Endodermal cell (in vitro differentiated cells): Measurements from ENCODE around the gene CTNND2. TPM values are rescaled to one million over a fixed set of nuclear protein-coding genes. Genes with fewer than 3 reads are reported as not detected.
"Not testable (repeated sequence)": the region's sequence is repeated elsewhere in the genome, so short reads cannot be mapped to it uniquely, and the experiment has no call there.

Experiments used
- DNase-seq: peaks from one replicate; pipeline ENCODE4 v3.0.0-alpha.2; 2017
- H3K27ac ChIP-seq: 2 replicates; pipeline ENCODE4 v1.5.1; 2013; ENCODE audit warnings: mild to moderate bottlenecking, low read depth, low read length, moderate library complexity
- H3K27me3 ChIP-seq: 2 replicates; pipeline ENCODE4 v1.6.1; 2013; ENCODE audit warnings: mild to moderate bottlenecking, low read length, moderate library complexity; ENCODE audit not compliant: insufficient read depth, control insufficient read depth, poor library complexity, severe bottlenecking
- H3K36me3 ChIP-seq: 2 replicates; pipeline ENCODE4 v1.7.0; 2013; ENCODE audit warnings: mild to moderate bottlenecking, low read length, moderate library complexity; ENCODE audit not compliant: control insufficient read depth, insufficient read depth
- H3K4me1 ChIP-seq: one replicate; pipeline ENCODE4 v1.7.0; 2013; ENCODE audit warnings: low read length; ENCODE audit not compliant: control insufficient read depth, insufficient read depth
- H3K4me3 ChIP-seq: 2 replicates; pipeline ENCODE4 v1.5.1; 2013; ENCODE audit warnings: mild to moderate bottlenecking, low read length, moderate library complexity
- H3K9ac ChIP-seq: 2 replicates; pipeline ENCODE4 v1.6.1; 2013; ENCODE audit warnings: mild to moderate bottlenecking, low read length, moderate library complexity; ENCODE audit not compliant: poor library complexity, severe bottlenecking; ENCODE audit errors: extremely low read depth
- H3K9me3 ChIP-seq: 2 replicates; pipeline ENCODE4 v1.6.1; 2013; ENCODE audit warnings: mild to moderate bottlenecking, low read length, moderate library complexity; ENCODE audit not compliant: control insufficient read depth
- H3K27ac Mint-ChIP-seq: 2 replicates; pipeline ENCODE4 v1.8.0; 2020; ENCODE audit warnings: mixed read lengths
- H3K27me3 Mint-ChIP-seq: 2 replicates; pipeline ENCODE4 v1.8.0; 2021; ENCODE audit warnings: mild to moderate bottlenecking, mixed read lengths; ENCODE audit not compliant: insufficient read depth
- H3K36me3 Mint-ChIP-seq: 2 replicates; pipeline ENCODE4 v1.8.0; 2020; ENCODE audit warnings: low read depth, mixed read lengths
- H3K4me1 Mint-ChIP-seq: 2 replicates; pipeline ENCODE4 v1.8.0; 2020; ENCODE audit warnings: mixed read lengths
- H3K4me3 Mint-ChIP-seq: 2 replicates; pipeline ENCODE4 v1.8.0; 2020; ENCODE audit warnings: mild to moderate bottlenecking, moderate library complexity, mixed read lengths
- H3K9me3 Mint-ChIP-seq: 2 replicates; pipeline ENCODE4 v1.8.0; 2020; ENCODE audit warnings: mild to moderate bottlenecking, mixed read lengths
- CTCF ChIP-seq: fragments of 200-600 bp; sonication (generic); conservative IDR thresholded peaks from 2 replicates; pipeline ENCODE4 v1.5.0; 2021; ENCODE audit warnings: antibody characterized with exemption, mild to moderate bottlenecking
- WGBS, 2 experiments: methylation state at CpG; one replicate each; pipeline versions ENCODE4 v1.1.5 to v1.1.7; 2013; ENCODE audit warnings: missing lambda C conversion rate in 2 of 2, mixed read lengths in 1 of 2; ENCODE audit not compliant: insufficient coverage in 1 of 2, insufficient read length in 1 of 2; 5-methylcytosine and 5-hydroxymethylcytosine counted together
- total RNA-seq, 2 donors: library from RNA; stranded (reverse); fragmentation: NEBNext Ultra II Directional in 1 of 2; extraction: Animal tissue kit (Norgen Biotek cat#: 25700) in 1 of 2; gene quantifications; 2 replicates in 1 of 2; 3 replicates in 1 of 2; pipeline ENCODE4 v1.2.1, GENCODE V29; 2021

CTNND2 gene
- total RNA-seq, 2 donors from 2014 or later: 6.5 to 10.3 TPM

GRCh38 chr5:11009576-11009975 is 894.7 kb downstream of the CTNND2 start:
- H3K36me3 Mint-ChIP-seq: no peaks in the 10 kb centered on the region
- DNase-seq: no peak
- Histone ChIP-seq H3K27me3 (no peaks in the 10 kb centered on the region), H3K4me1 (peaks cover 13% of the 10 kb centered on the region), H3K4me3 (no peak overlapping the region), H3K9me3 (no peaks in the 10 kb centered on the region), H3K27ac (no peak overlapping the region), H3K9ac (no peak overlapping the region), H3K36me3 (no peaks in the 10 kb centered on the region)
- 69 to 73% methylated on average over 3 of the region's 3 CpGs for WGBS, 2 experiments
- H3K4me1 Mint-ChIP-seq: peaks cover 22% of the 10 kb centered on the region
- no peak overlapping the region for H3K27ac Mint-ChIP-seq
- no peak for TF ChIP-seq CTCF
- H3K9me3 Mint-ChIP-seq: no peaks in the 10 kb centered on the region
- H3K27me3 Mint-ChIP-seq: peaks cover 5% of the 10 kb centered on the region
- no peak overlapping the region for H3K4me3 Mint-ChIP-seq

DNA sequence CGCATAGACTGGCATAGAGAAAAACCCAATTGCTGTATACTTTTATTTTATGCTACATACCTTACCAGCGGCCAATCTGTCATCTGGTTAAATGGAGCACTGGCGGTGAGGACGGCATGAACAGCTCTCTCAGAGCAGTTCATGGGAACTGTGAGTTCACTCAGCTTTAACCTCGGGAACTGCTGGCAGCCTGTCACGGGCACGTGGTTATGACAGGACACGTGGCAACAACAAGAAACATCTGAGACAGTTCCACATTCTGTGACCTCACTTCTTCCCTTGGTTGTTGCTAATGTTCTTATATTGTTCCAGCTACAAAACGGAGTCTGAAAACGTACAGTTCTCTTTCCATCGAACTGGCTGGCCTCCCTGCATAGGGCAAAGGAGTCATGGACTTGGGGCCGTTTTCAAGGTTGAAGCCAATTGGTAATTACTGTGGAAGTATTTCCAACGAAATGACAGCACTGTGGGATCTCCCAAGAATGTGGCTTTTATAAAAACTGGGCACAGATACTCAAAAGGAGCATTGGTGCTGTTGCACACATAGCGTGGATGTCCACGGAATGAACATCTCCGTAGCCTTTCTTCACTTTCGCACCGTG is 896.9 kb downstream of the CTNND2 start:
- H3K27me3 ChIP-seq: no peaks in the 10 kb centered on the region
- no peaks in the 10 kb centered on the region for H3K36me3 Mint-ChIP-seq
- no peak overlapping the region for H3K27ac Mint-ChIP-seq
- WGBS, 2 experiments: 92 to 99% methylated on average over 18 of the region's 18 CpGs
- no peaks in the 10 kb centered on the region for H3K9me3 ChIP-seq
- no peaks in the 10 kb centered on the region for H3K9me3 Mint-ChIP-seq
- no peak for DNase-seq
- TF ChIP-seq CTCF: no peak
- H3K4me1 Mint-ChIP-seq: peaks cover 12% of the 10 kb centered on the region
- peaks cover 5% of the 10 kb centered on the region for H3K27me3 Mint-ChIP-seq
- no peak overlapping the region for H3K4me3 ChIP-seq
- no peak overlapping the region for H3K9ac ChIP-seq
- no peak overlapping the region for H3K4me3 Mint-ChIP-seq
- peaks cover 2% of the 10 kb centered on the region for H3K4me1 ChIP-seq
- H3K36me3 ChIP-seq: no peaks in the 10 kb centered on the region
- no peak overlapping the region for H3K27ac ChIP-seq

- not testable (repeated sequence) for H3K4me3 Mint-ChIP-seq, H3K9me3 ChIP-seq, H3K9ac ChIP-seq, H3K9me3 Mint-ChIP-seq, H3K4me1 Mint-ChIP-seq, H3K27me3 ChIP-seq, H3K27ac ChIP-seq, H3K27ac Mint-ChIP-seq, H3K36me3 ChIP-seq, H3K36me3 Mint-ChIP-seq, DNase-seq, H3K4me1 ChIP-seq, H3K27me3 Mint-ChIP-seq, H3K4me3 ChIP-seq
- WGBS, 2 experiments: 95% methylated on average over 4 of the region's 4 CpGs; no CpG with 5 or more reads in 1 of the 2 experiments
Measured at GRCh38 chr5:11004523-11004922, 899.7 kb downstream of the CTNND2 start.
